ENCODE measurements around the gene ZFR. TPM values are rescaled to one million over a fixed set of nuclear protein-coding genes. Genes with fewer than 3 reads are reported as not detected.
A peak's percentile ranks its signal among the peaks of the same experiment; 100 is the strongest.

Gene ZFR
- total RNA-seq, 1 experiment from 2014 or later, result 72.7 TPM

DNA sequence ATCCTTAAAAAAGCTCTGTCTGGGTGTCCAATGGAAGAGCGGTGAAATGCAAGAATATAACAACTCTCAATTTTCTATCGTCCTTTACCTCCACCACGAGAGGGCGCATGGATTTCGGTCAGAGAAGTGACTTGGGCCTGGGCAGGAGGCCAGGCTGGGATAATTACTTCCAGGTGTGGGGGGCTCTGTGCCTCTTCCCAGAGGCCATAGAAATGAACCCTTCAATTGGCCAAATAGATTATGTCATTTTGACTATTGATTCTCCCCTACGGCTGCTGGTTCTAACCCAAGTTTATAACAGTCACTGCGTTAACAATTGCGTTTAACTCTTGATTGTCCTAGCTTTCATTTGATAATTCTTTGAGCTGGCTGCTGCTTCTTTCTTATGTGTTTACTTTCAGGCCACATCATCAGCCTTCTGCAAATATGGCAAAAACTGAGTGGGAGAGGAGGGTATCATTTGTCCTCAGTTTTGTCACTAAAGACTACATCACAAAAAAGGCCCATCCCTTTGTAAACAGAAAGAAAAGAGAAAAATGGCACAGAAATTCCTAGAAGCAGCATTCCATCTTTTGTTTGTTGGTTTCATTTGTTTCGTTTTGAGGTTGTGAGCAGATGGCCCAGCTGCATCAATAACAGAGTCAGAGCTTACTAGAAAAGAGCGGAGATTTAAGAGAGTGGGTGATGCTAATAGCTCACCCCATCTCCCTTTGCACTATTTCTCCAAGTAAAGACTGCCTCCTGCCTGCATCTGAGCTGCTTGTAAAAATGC lies 45.4 kb upstream of the ZFR start:
- DNase-seq (ENCODE audit: low read depth, low spot score), result peak; percentile 43
- Histone ChIP-seq H3K4me3 (ENCODE audit: low read depth in 2 of 2, low read length in 2 of 2) (no peak overlapping the region), H3K36me3 (ENCODE audit: control insufficient read depth, insufficient read depth, low read length) (no peaks in the 10 kb centered on the region), H3K4me1 (ENCODE audit: control insufficient read depth, insufficient read depth, low read length) (no peaks in the 10 kb centered on the region; the same call in 1 of the 2 replicates), H3K9me3 (ENCODE audit: control insufficient read depth, insufficient read depth, low read depth, low read length) (no peaks in the 10 kb centered on the region), H3K27ac (ENCODE audit: low read length) (no peak overlapping the region), H3K27me3 (ENCODE audit: control insufficient read depth, insufficient read depth, low read length) (no peaks in the 10 kb centered on the region)
- peak; percentile 87 for ATAC-seq
- in situ Hi-C loops (cut with HindIII; ENCODE audit: low pct_unique_long_range_greater_than_20kb, low sequenced_read_pairs), result no loop called here
- BruUV-seq (replicated peaks), result no TSS peak
- ChIA-PET POLR2A (no interaction called here), CTCF (interaction anchor here (0.6 to 3.3 kb wide), 4 partner anchors 93 to 122 kb away, joined by 3 to 41 read pairs (median 7); partner anchors contain the start of gene SUB1)
- intact Hi-C loops (cut with micrococcal nuclease; ENCODE audit: unreplicated experiment), result loop anchor here (1.0 to 2.0 kb wide), 2 partner anchors 100 to 123 kb away; no protein-coding TSS in a partner anchor
- TF ChIP-seq, protein P1, sequence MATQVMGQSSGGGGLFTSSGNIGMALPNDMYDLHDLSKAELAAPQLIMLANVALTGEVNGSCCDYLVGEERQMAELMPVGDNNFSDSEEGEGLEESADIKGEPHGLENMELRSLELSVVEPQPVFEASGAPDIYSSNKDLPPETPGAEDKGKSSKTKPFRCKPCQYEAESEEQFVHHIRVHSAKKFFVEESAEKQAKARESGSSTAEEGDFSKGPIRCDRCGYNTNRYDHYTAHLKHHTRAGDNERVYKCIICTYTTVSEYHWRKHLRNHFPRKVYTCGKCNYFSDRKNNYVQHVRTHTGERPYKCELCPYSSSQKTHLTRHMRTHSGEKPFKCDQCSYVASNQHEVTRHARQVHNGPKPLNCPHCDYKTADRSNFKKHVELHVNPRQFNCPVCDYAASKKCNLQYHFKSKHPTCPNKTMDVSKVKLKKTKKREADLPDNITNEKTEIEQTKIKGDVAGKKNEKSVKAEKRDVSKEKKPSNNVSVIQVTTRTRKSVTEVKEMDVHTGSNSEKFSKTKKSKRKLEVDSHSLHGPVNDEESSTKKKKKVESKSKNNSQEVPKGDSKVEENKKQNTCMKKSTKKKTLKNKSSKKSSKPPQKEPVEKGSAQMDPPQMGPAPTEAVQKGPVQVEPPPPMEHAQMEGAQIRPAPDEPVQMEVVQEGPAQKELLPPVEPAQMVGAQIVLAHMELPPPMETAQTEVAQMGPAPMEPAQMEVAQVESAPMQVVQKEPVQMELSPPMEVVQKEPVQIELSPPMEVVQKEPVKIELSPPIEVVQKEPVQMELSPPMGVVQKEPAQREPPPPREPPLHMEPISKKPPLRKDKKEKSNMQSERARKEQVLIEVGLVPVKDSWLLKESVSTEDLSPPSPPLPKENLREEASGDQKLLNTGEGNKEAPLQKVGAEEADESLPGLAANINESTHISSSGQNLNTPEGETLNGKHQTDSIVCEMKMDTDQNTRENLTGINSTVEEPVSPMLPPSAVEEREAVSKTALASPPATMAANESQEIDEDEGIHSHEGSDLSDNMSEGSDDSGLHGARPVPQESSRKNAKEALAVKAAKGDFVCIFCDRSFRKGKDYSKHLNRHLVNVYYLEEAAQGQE (IDR thresholded peaks at IDR 0.05; ENCODE audit: insufficient read depth in 1 of 2, low read depth in 2 of 2, low read length in 1 of 2), result no peak
- TF ChIP-seq, protein P2, sequence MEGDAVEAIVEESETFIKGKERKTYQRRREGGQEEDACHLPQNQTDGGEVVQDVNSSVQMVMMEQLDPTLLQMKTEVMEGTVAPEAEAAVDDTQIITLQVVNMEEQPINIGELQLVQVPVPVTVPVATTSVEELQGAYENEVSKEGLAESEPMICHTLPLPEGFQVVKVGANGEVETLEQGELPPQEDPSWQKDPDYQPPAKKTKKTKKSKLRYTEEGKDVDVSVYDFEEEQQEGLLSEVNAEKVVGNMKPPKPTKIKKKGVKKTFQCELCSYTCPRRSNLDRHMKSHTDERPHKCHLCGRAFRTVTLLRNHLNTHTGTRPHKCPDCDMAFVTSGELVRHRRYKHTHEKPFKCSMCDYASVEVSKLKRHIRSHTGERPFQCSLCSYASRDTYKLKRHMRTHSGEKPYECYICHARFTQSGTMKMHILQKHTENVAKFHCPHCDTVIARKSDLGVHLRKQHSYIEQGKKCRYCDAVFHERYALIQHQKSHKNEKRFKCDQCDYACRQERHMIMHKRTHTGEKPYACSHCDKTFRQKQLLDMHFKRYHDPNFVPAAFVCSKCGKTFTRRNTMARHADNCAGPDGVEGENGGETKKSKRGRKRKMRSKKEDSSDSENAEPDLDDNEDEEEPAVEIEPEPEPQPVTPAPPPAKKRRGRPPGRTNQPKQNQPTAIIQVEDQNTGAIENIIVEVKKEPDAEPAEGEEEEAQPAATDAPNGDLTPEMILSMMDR (IDR thresholded peaks at IDR 0.05), result peak; percentile 88

DNA sequence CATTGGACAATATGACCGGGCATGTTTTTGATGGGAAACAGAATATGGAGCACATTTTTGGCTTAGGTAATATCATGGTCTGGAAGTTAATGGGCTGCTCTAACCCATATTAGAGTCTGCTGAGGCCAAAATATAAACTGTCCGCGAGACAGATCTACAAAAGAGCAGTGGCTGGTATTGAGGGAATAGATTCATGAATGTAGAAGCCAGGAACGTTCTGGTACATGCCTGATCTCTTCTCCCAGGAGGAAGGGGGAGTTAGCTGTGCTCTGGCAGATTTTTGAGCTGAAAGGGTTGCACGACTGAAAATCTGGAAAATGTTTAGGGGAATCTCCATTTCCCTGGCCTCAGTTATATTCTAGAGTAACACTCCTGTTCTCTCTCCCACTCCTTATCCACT lies 42.9 kb upstream of the ZFR start:
- H3K27ac ChIP-seq (ENCODE audit: low read length), result no peak overlapping the region
- H3K4me1 ChIP-seq (ENCODE audit: control insufficient read depth, insufficient read depth, low read length), result no peaks in the 10 kb centered on the region; the same call in 1 of the 2 replicates
- ChIA-PET POLR2A (no interaction called here), CTCF (no interaction called here)
- H3K9me3 ChIP-seq (ENCODE audit: control insufficient read depth, insufficient read depth, low read depth, low read length), result no peaks in the 10 kb centered on the region
- no TSS peak for BruUV-seq (replicated peaks)
- ATAC-seq (no peak), DNase-seq (ENCODE audit: low read depth, low spot score) (no peak)
- H3K36me3 ChIP-seq (ENCODE audit: control insufficient read depth, insufficient read depth, low read length), result no peaks in the 10 kb centered on the region
- H3K4me3 ChIP-seq (ENCODE audit: low read depth in 2 of 2, low read length in 2 of 2), result no peak overlapping the region
- TF ChIP-seq, protein P2 (IDR thresholded peaks at IDR 0.05), result no peak
- TF ChIP-seq SIN3A (IDR thresholded peaks at IDR 0.05; ENCODE audit: borderline replicate concordance, insufficient read depth, low read depth, low read length) (no peak), TCF7L2 (IDR thresholded peaks at IDR 0.05; ENCODE audit: low read depth, low read length) (no peak), POLR2AphosphoS5 (IDR thresholded peaks at IDR 0.05; ENCODE audit: low read depth, low read length) (no peak)
- TF ChIP-seq, protein P1 (IDR thresholded peaks at IDR 0.05; ENCODE audit: insufficient read depth in 1 of 2, low read depth in 2 of 2, low read length in 1 of 2), result no peak
- in situ Hi-C loops (cut with HindIII; ENCODE audit: low pct_unique_long_range_greater_than_20kb, low sequenced_read_pairs) (no loop called here), intact Hi-C loops (cut with micrococcal nuclease; ENCODE audit: unreplicated experiment) (no loop called here)
- no peaks in the 10 kb centered on the region for H3K27me3 ChIP-seq (ENCODE audit: control insufficient read depth, insufficient read depth, low read length)

Data from Panc1 (cell line).